Measurements from ENCODE around the gene MYOT.
"Not testable (repeated sequence)": the region's sequence is repeated elsewhere in the genome, so short reads cannot be mapped to it uniquely, and the experiment has no call there.

The MYOT gene

GRCh38 chr5:137838976-137839375 lies 28.7 kb upstream of the MYOT start:
- Mint-ChIP-seq H3K27ac (no peak overlapping the region), H3K9me3 (no peaks in the 10 kb centered on the region), H3K4me1 (no peaks in the 10 kb centered on the region), H3K4me3 (no peak overlapping the region), H3K27me3 (no peaks in the 10 kb centered on the region)
- DNase-seq (no peak), ATAC-seq (no peak)

- no peak overlapping the region for H3K4me3 Mint-ChIP-seq
- H3K4me1 Mint-ChIP-seq = no peaks in the 10 kb centered on the region
- H3K27ac Mint-ChIP-seq = no peak overlapping the region
- DNase-seq (no peak), ATAC-seq (no peak)
- no peaks in the 10 kb centered on the region for H3K27me3 Mint-ChIP-seq
- no peaks in the 10 kb centered on the region for H3K9me3 Mint-ChIP-seq
Measured at GRCh38 chr5:137842296-137842695, 25.4 kb upstream of the MYOT start.

- H3K27ac Mint-ChIP-seq = no peak overlapping the region
- no peaks in the 10 kb centered on the region for H3K4me1 Mint-ChIP-seq
- H3K4me3 Mint-ChIP-seq = no peak overlapping the region
- no peak for ATAC-seq
- no peaks in the 10 kb centered on the region for H3K9me3 Mint-ChIP-seq
- DNase-seq = no peak
- no peaks in the 10 kb centered on the region for H3K27me3 Mint-ChIP-seq
Measured at GRCh38 chr5:137843676-137844299, 23.9 kb upstream of the MYOT start.

- no peak overlapping the region for H3K4me3 Mint-ChIP-seq
- H3K27ac Mint-ChIP-seq = no peak overlapping the region
- no peaks in the 10 kb centered on the region for H3K9me3 Mint-ChIP-seq
- DNase-seq (no peak), ATAC-seq (no peak)
- no peaks in the 10 kb centered on the region for H3K4me1 Mint-ChIP-seq
- H3K27me3 Mint-ChIP-seq = no peaks in the 10 kb centered on the region
Measured at GRCh38 chr5:137845472-137845871, 22.2 kb upstream of the MYOT start.

- H3K9me3 Mint-ChIP-seq = peaks cover 0 to 5% of the 10 kb centered on the region in 2 donors
- H3K27me3 Mint-ChIP-seq = no peaks in the 10 kb centered on the region
- no peak overlapping the region for H3K27ac Mint-ChIP-seq
- no peaks in the 10 kb centered on the region for H3K4me1 Mint-ChIP-seq
- H3K4me3 Mint-ChIP-seq = no peak overlapping the region
- DNase-seq (no peak), ATAC-seq (no peak)
Measured at GRCh38 chr5:137847687-137848086, 20.0 kb upstream of the MYOT start.

GRCh38 chr5:137853165-137853564 lies 14.5 kb upstream of the MYOT start:
- not testable (repeated sequence) for DNase-seq, H3K4me1 Mint-ChIP-seq, H3K4me3 Mint-ChIP-seq, H3K27ac Mint-ChIP-seq, H3K9me3 Mint-ChIP-seq, H3K27me3 Mint-ChIP-seq, ATAC-seq

GRCh38 chr5:137856201-137856600 lies 11.5 kb upstream of the MYOT start:
- no peak for DNase-seq
- peaks cover 11% of the 10 kb centered on the region for H3K4me1 Mint-ChIP-seq
- no peaks in the 10 kb centered on the region for H3K27me3 Mint-ChIP-seq
- ATAC-seq = no peak
- H3K27ac Mint-ChIP-seq = no peak overlapping the region
- no peak overlapping the region for H3K4me3 Mint-ChIP-seq
- peaks cover 0 to 6% of the 10 kb centered on the region in 2 donors for H3K9me3 Mint-ChIP-seq

GRCh38 chr5:137856916-137857862 lies 10.5 kb upstream of the MYOT start:
- H3K9me3 Mint-ChIP-seq = peaks cover 0 to 6% of the 10 kb centered on the region in 2 donors
- no peaks in the 10 kb centered on the region for H3K27me3 Mint-ChIP-seq
- no peak overlapping the region for H3K27ac Mint-ChIP-seq
- no peak overlapping the region for H3K4me3 Mint-ChIP-seq
- DNase-seq (no peak), ATAC-seq (no peak)
- H3K4me1 Mint-ChIP-seq = peaks cover 11% of the 10 kb centered on the region

GRCh38 chr5:137858223-137858916 lies 9.3 kb upstream of the MYOT start:
- H3K27me3 Mint-ChIP-seq = no peaks in the 10 kb centered on the region
- peak; percentile 49 for ATAC-seq
- H3K27ac Mint-ChIP-seq = peak overlapping the region in 1 of 2 donors; percentile 83
- no peaks in the 10 kb centered on the region for H3K9me3 Mint-ChIP-seq
- no peak for DNase-seq
- peak overlapping the region; percentile 45 to 50 for H3K4me3 Mint-ChIP-seq
- H3K4me1 Mint-ChIP-seq = peaks cover 11% of the 10 kb centered on the region

- DNase-seq (no peak), ATAC-seq (no peak)
- Mint-ChIP-seq H3K9me3 (no peaks in the 10 kb centered on the region), H3K4me1 (peaks cover 11% of the 10 kb centered on the region), H3K27me3 (no peaks in the 10 kb centered on the region), H3K4me3 (no peak overlapping the region), H3K27ac (no peak overlapping the region)
Measured at GRCh38 chr5:137858954-137859353, 8.7 kb upstream of the MYOT start.

GRCh38 chr5:137862251-137862650 lies 5.4 kb upstream of the MYOT start:
- H3K4me1 Mint-ChIP-seq = peaks cover 11% of the 10 kb centered on the region
- no peak overlapping the region for H3K4me3 Mint-ChIP-seq
- H3K9me3 Mint-ChIP-seq = no peaks in the 10 kb centered on the region
- ATAC-seq (no peak), DNase-seq (no peak)
- H3K27me3 Mint-ChIP-seq = no peaks in the 10 kb centered on the region
- no peak overlapping the region for H3K27ac Mint-ChIP-seq

GRCh38 chr5:137863653-137864052 lies 4.0 kb upstream of the MYOT start:
- not testable (repeated sequence) for H3K4me1 Mint-ChIP-seq, DNase-seq, H3K27me3 Mint-ChIP-seq, H3K4me3 Mint-ChIP-seq, ATAC-seq, H3K27ac Mint-ChIP-seq, H3K9me3 Mint-ChIP-seq

GRCh38 chr5:137866541-137867388 lies 895 bp upstream of the MYOT start:
- DNase-seq (no peak), ATAC-seq (no peak)
- H3K9me3 Mint-ChIP-seq = no peaks in the 10 kb centered on the region
- no peak overlapping the region for H3K27ac Mint-ChIP-seq
- H3K4me3 Mint-ChIP-seq = no peak overlapping the region
- H3K27me3 Mint-ChIP-seq = no peaks in the 10 kb centered on the region
- no peaks in the 10 kb centered on the region for H3K4me1 Mint-ChIP-seq

GRCh38 chr5:137870647-137871339 lies 3.1 kb downstream of the MYOT start:
- ATAC-seq (no peak), DNase-seq (no peak)
- Mint-ChIP-seq H3K4me1 (peaks cover 5% of the 10 kb centered on the region), H3K27me3 (no peaks in the 10 kb centered on the region), H3K27ac (no peak overlapping the region), H3K9me3 (no peaks in the 10 kb centered on the region), H3K4me3 (no peak overlapping the region)

- Mint-ChIP-seq H3K27me3 (no peaks in the 10 kb centered on the region), H3K9me3 (no peaks in the 10 kb centered on the region), H3K4me3 (no peak overlapping the region), H3K27ac (no peak overlapping the region), H3K4me1 (peaks cover 5% of the 10 kb centered on the region)
- ATAC-seq = no peak
- DNase-seq = no peak
Measured at GRCh38 chr5:137871571-137871970, 3.9 kb downstream of the MYOT start.
